Effector CD8-positive, alpha-beta T cell (primary cell): ENCODE measurements around the gene TRPV4.
A peak's percentile ranks its signal among the peaks of the same experiment; 100 is the strongest.
"Not testable (repeated sequence)": the region's sequence is repeated elsewhere in the genome, so short reads cannot be mapped to it uniquely, and the experiment has no call there.

Source experiments
- DNase-seq: peaks from one replicate; lab custom pipeline; 2025; lab: John Stamatoyannopoulos, UW
- total RNA-seq, 4 experiments: gene quantifications; one replicate each; lab custom pipeline; 2026; lab: John Stamatoyannopoulos, UW

The TRPV4 gene
- 0 to 0.27 (median 0) reads per million in 4 experiments for total RNA-seq

GRCh38 chr12:109833307-109834189 is at the start of gene TRPV4:
TSS of gene TRPV4 (minus strand) at chr12:109833398. CDS start at chr12:109814796, 18,602 bp downstream.
- no peak for DNase-seq

DNA sequence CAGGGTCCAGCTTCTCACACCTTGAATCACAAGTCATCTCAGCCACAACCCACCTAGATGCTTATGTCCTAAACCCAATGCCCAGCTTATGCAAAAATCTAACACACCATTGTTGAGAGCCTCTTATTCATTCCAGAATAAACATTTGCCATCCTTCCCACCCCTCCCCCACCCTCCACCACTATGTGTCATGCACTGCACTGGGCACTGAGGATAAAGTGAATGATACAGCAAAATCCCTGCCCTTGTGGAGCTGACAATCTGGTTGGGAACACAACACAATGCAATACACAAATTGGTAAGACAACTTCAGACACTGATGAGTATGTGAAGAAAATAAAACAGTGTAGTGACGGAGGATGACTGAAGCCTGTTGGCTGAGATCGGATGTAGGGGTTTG is 48.6 kb upstream of the TRPV4 start:
- DNase-seq, result no peak

- no peak for DNase-seq
Measured at GRCh38 chr12:109880938-109881337, 47.7 kb upstream of the TRPV4 start.

GRCh38 chr12:109880043-109880931 is 47.1 kb upstream of the TRPV4 start, which contains the start of gene GLTP:
TSS of gene GLTP (minus strand) at chr12:109880541. CDS start at chr12:109880374, 167 bp downstream.
- DNase-seq, result peak; percentile 82

GRCh38 chr12:109879351-109880042 is 46.3 kb upstream of the TRPV4 start:
- no peak for DNase-seq

DNA sequence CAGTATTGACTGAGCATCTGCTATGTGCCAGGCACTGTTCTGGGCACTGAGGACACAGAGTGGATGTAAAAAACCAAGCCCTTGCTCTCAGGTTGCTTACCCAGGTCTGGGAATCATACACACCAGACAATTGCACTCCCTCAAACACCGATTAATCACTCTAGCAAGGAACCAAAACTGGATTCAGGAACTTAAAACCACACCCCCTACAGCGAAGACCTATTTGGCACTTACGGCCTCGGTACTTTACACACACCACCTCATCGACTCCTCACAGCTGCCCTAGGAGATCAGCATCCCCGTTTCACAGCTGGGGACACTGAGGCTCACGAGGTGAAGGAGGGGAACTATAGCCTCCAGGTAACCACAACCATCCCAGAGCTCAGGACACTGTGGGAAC is 45.6 kb upstream of the TRPV4 start:
- DNase-seq, result no peak

DNA sequence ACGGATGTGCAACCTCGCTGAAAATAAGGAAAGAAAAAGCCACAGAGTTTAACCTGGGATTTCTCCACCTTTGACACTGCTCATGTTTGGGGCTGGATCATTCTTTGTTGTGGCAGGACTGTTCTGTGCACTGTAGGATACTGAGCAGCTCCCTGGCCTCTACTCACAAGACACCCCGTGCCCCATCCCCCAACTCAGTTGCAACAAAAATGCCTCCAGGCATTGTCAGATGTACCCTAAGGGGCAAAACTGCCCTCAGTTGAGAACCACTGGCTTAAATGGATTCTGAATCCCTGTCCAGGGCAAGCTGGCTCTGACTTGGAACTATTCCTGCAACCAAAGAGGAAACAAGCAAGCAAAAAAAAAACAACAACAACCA is 45.0 kb upstream of the TRPV4 start:
- no peak for DNase-seq

DNA sequence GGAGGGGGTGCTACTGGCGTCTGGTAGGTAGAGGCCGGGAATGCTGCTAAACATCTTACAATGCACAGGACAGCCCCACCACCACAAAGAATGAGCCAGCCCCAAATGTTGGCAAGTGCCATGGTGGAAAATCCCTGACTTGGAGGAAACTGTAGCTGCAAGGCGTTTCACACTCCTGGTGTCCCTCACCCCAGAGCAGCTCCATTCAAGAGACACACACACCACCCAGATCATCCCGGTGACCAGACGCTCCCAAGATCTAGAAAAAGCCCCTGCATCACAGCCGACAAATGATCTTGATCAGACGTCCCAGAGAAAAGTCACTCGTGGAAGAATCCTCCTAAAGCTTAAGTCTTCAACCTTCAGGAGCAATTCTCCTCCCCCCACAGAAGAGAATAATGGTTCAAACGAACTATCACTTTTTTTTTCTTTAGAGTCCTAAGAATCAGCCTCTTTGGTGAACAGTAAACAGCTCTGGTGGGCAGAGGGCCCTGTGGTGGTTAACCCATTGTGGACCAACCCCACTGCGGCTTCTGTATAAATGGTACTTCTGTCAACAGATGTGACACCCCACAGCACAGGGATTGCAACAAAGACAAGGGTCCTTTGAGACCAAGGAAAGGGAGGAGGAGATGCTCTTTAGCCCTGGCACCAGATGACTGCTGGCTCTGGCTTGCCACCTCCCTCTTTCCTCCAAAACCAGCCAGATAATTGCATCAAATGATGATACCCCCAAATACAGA is 44.5 kb upstream of the TRPV4 start:
- no peak for DNase-seq

DNA sequence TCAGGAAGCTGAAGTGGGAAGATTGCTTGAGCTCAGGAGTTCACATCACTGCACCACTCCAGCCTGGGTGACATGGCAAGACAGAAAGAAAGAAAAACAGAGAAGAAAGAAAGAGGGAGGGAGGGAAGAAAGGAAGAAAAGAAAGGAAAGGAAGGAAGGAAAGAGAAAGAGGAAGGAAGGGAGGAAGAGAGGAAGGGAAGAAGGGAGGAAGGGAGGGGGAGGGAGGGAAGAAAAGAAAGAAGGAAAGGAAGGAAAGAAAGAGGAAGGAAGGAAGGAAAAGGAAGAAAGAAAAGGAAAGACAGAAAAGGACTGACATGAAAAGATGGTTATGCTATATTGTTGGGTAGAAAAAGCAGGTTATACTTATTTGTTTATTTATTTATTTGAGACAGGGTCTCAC is 43.2 kb upstream of the TRPV4 start:
- DNase-seq, result no peak

DNA sequence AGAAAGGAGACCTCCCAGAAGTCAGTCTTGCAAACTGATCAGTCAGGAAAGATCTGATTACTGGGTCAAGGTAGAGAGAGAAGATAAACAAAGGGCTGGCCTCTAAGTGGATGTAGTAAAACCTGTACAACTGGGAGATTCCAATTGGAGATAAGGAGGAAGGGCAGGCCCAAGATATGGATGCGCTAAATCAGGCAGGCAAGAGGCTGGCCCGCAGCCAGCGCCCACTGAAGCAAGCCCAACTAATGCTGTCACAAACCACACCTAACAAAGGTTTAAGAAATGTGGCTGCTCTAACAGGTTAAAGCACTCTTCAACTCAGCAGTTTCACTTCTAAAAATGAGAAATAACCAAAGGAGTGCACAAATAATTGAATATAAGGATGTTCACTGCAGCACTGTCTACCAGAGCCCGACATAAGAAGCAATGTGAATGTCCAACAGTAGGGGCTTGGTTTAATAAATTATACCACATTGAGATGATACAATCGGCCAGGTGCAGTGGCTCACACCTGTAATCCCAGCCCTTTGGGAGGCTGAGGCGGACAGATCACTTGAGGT is 42.5 kb upstream of the TRPV4 start:
- no peak for DNase-seq

DNA sequence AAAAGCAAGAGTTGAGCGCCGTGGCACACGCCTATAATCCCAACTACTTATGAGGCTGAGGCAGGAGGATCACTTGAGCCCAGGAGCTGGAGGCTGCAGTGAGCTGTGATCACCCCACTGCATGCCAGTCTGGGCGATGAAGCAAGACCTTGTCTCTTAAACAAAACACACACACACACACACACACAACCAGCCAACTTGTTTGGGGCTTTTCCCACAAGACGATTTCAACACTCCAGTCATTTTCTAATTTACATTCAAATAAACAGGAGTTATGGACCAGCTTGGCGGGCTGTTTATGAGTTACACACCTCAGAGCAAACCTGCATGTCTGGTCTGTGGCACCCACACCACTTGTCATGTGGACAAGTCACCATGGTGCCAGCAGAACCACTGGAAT is 40.5 kb upstream of the TRPV4 start:
- no peak for DNase-seq

GRCh38 chr12:109871668-109872314 is 38.6 kb upstream of the TRPV4 start:
- no peak for DNase-seq

DNA sequence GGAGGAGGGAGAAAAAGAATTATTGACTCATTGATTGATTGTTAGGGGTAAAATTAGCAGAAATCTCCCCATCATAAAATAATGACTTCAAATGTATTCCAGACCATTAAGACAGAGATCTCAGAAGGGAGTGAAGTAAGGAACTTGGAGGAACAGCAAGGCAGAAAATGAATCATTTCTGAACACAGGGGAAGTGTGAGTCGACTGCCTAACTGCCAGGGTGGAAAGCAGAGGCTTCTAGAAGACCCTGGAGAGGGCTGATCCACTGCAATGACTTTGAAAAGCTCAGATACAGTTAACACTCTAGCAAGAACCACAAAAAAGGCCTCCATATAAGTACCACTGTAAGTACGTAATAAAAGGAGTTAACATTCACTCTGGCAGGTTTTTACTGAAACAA is 37.5 kb upstream of the TRPV4 start:
- DNase-seq, result no peak

DNA sequence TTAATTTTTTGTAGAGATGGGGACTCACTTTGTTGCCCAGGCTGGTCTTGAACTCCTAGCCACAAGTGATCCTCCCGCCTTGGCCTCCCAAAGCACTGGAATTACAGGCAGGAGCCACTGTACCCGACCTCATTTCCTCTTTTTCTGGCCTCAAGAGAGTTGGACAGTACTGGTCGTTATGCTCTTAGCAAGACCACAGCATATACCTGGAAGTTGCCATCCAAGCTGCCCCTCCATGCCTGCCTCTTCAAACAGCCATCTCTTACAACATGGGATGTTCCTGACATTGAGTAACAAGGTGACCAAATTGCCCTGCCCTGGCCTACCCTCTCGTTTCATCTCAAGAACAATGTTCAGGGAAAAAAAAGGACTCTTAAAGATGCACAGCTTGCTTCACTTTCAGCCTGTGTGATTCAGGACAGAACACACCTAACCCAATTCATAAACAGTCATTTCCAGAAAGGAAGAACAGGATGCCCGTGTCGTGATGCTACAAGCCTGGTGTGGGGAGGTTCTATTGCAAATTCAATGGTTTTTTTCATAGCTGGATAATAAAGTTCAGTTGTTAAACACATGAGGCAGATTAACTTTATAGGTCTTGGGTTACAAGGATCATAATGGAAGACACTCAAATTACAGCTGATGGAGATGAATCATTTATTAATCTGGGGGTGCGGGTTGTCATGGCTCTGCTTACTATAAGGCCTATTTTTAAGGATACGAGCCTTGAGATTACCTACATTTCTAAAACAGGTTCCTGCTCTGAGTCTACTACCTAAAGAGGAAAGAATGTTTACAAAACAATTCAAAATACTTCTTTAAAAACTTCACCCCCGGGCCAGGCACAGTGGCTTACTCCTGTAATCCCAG is 35.2 kb upstream of the TRPV4 start:
- DNase-seq, result no peak

GRCh38 chr12:109864916-109865315 is 31.7 kb upstream of the TRPV4 start:
- no peak for DNase-seq

DNA sequence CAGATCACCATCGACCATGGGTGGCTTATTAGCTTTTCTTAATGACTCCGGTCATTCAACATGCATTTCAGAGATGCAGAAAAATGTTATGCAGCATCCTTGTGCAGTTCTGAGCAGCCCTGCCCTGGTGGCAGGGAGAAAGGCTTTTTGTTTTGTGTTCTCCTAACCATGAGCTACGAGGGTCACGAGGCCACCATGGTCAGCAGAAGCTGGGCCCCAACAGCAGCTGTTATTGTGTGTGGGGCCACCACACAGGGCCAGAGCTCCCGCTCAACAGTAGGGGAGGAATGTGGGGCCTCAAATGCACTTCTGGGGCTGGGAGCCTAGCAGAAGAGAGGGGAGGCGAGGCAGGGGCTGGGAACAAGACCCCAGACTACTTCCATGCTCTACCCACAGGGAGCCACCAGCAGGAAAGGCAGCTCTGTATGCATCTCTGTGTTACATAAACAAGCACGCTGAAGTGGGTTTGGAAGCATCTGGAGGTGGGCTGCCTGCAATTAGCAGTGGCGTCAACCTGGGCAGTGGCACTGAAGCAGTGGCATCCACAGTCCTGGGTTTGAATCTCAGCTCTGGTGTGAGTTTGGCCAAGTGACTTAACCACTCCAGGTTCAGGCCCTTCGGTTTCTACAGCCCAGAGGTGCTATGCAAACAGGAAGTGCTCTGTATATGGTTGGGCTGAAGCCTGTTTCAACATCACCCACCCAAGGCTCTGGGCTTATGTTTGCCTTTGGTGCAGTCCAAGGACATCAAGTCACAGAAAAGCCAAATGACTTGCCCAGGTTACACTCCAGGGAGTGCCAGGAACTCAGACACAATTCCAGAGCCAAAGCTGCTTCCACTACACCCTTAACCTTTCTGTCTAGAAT is 30.9 kb upstream of the TRPV4 start:
- DNase-seq, result no peak

GRCh38 chr12:109862491-109862890 is 29.3 kb upstream of the TRPV4 start:
- DNase-seq, result not testable (repeated sequence)

DNA sequence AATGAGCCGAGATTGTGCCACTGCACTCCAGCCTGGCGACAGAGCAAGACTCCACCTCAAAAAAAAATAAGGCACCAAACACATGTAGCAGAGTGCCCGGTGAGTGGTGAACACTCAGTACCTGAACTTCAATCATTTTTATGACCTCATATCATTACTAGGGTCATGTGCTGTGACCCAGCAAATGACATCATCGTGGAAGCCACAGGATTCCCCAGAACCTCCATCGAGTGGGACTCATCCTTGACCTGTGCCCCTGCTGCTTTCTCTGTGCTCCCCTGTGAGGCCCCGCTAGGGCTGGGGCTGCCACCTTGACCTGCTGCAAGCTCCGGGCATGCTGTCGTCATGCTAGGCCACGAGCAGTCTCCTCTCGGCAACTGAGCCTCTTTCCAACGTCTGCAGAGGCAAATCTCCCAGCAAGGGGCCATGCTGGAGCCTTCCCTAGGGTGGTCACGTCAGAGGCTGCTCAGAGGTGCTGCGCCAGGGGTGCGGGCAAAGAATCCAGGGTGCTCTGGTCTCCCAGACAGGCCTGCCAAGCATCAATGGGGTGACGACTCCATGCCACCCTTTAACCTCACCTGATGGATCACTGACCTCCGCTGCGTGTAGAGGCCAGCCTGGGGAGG is 28.6 kb upstream of the TRPV4 start:
- no peak for DNase-seq
